Measurements from ENCODE around the gene NALF2.

Gene NALF2

GRCh38 chrX:69510137-69510715 lies 6.1 kb downstream of the NALF2 start:
- Histone ChIP-seq H3K4me3 (replicated peaks; ENCODE audit: low read depth, low read length) (no peak overlapping the region), H3K27me3 (replicated peaks; ENCODE audit: control insufficient read depth, insufficient read depth, low read length) (peaks cover 1% of the 10 kb centered on the region; the same call in 1 of the 2 replicates), H3K36me3 (ENCODE audit: control insufficient read depth, insufficient read depth, low read length) (no peaks in the 10 kb centered on the region)
- TF ChIP-seq CTCF (IDR thresholded peaks at IDR 0.05; ENCODE audit: insufficient read depth, low read length, poor library complexity, severe bottlenecking) = no peak
- DNase-seq (ENCODE audit: extremely low read depth, insufficient read length) = no peak

GRCh38 chrX:69510914-69511513 lies 6.9 kb downstream of the NALF2 start:
- Histone ChIP-seq H3K36me3 (ENCODE audit: control insufficient read depth, insufficient read depth, low read length) (no peaks in the 10 kb centered on the region), H3K4me3 (replicated peaks; ENCODE audit: low read depth, low read length) (no peak overlapping the region), H3K27me3 (replicated peaks; ENCODE audit: control insufficient read depth, insufficient read depth, low read length) (peaks cover 1% of the 10 kb centered on the region; the same call in 1 of the 2 replicates)
- no peak for TF ChIP-seq CTCF (IDR thresholded peaks at IDR 0.05; ENCODE audit: insufficient read depth, low read length, poor library complexity, severe bottlenecking)
- no peak for DNase-seq (ENCODE audit: extremely low read depth, insufficient read length)

GRCh38 chrX:69522052-69522451 lies 17.9 kb downstream of the NALF2 start:
- no peak for DNase-seq (ENCODE audit: extremely low read depth, insufficient read length)
- Histone ChIP-seq H3K27me3 (replicated peaks; ENCODE audit: control insufficient read depth, insufficient read depth, low read length) (no peaks in the 10 kb centered on the region; the same call in none of the 2 replicates), H3K36me3 (ENCODE audit: control insufficient read depth, insufficient read depth, low read length) (no peaks in the 10 kb centered on the region), H3K4me3 (replicated peaks; ENCODE audit: low read depth, low read length) (no peak overlapping the region)
- TF ChIP-seq CTCF (IDR thresholded peaks at IDR 0.05; ENCODE audit: insufficient read depth, low read length, poor library complexity, severe bottlenecking) = no peak

- H3K36me3 ChIP-seq (ENCODE audit: control insufficient read depth, insufficient read depth, low read length) = no peaks in the 10 kb centered on the region
- no peak for TF ChIP-seq CTCF (IDR thresholded peaks at IDR 0.05; ENCODE audit: insufficient read depth, low read length, poor library complexity, severe bottlenecking)
- H3K27me3 ChIP-seq (replicated peaks; ENCODE audit: control insufficient read depth, insufficient read depth, low read length) = no peaks in the 10 kb centered on the region; the same call in 1 of the 2 replicates
- H3K4me3 ChIP-seq (replicated peaks; ENCODE audit: low read depth, low read length) = no peak overlapping the region
- DNase-seq (ENCODE audit: extremely low read depth, insufficient read length) = no peak
Measured at GRCh38 chrX:69523314-69523713, 19.2 kb downstream of the NALF2 start.

- Histone ChIP-seq H3K36me3 (ENCODE audit: control insufficient read depth, insufficient read depth, low read length) (no peaks in the 10 kb centered on the region), H3K27me3 (replicated peaks; ENCODE audit: control insufficient read depth, insufficient read depth, low read length) (no peaks in the 10 kb centered on the region; the same call in 1 of the 2 replicates), H3K4me3 (replicated peaks; ENCODE audit: low read depth, low read length) (no peak overlapping the region)
- DNase-seq (ENCODE audit: extremely low read depth, insufficient read length) = no peak
- TF ChIP-seq CTCF (IDR thresholded peaks at IDR 0.05; ENCODE audit: insufficient read depth, low read length, poor library complexity, severe bottlenecking) = no peak
Measured at GRCh38 chrX:69524781-69525363, 20.7 kb downstream of the NALF2 start.
